HepG2 (cell line): ENCODE data around the gene KRT40. TPM values are rescaled to one million over a fixed set of nuclear protein-coding genes. Genes with fewer than 3 reads are reported as not detected.

Source experiments
- ATAC-seq: fragments of 200-7000 bp; cut with Tn5 transposase; 3 replicates; pipeline ENCODE4 v1.9.1; 2020; ENCODE audit warnings: mild to moderate bottlenecking, moderate library complexity
- BruUV-seq: library from RNA; stranded (reverse); fragments of 400-500 nt; replicated peaks from 2 replicates; lab custom pipeline; 2021; lab: Mats Ljungman, UMichigan
- CTCF ChIA-PET: fragments of 300-600 bp; formaldehyde crosslinking; extraction: SDS; loops from one replicate; lab custom pipeline; 2021; ENCODE audit warnings: low total read pairs, inconsistent platforms, low intra/inter-chr PET ratio; lab: Yijun Ruan, JAX
- POLR2A ChIA-PET: fragments of 350-600 bp; sonication (Branson Sonifier 250); formaldehyde crosslinking; loops from one replicate; lab custom pipeline; 2020; ENCODE audit warnings: antibody characterized with exemption, inconsistent platforms; lab: Yijun Ruan, JAX
- DNase-seq: peaks from one replicate; pipeline ENCODE4 v3.0.0-alpha.2; 2015; ENCODE audit warnings: low spot score
- FAIRE-seq: peaks from 3 replicates; lab custom pipeline; 2011; peaks lifted over from hg19 to GRCh38; lab: Jason Lieb, UNC
- H2AFZ ChIP-seq: one replicate; pipeline ENCODE4 v1.6.1; 2011; ENCODE audit warnings: low read length, inconsistent platforms
- H3K27ac ChIP-seq: fragments of 300-600 bp; 3 replicates; pipeline ENCODE4 v1.8.0; 2011; ENCODE audit warnings: mixed run types, mild to moderate bottlenecking, mixed read lengths, low read length, inconsistent platforms; ENCODE audit not compliant: insufficient read depth; ENCODE audit errors: extremely low read length
- H3K27me3 ChIP-seq, 2 experiments: fragments of 200-600 bp in 1 of 2; 2 replicates in 1 of 2; 3 replicates in 1 of 2; pipeline versions ENCODE4 v1.6.0 to v1.8.0; 2011; ENCODE audit warnings: low read length in 2 of 2, mild to moderate bottlenecking in 2 of 2, moderate library complexity in 2 of 2, inconsistent platforms in 1 of 2; ENCODE audit not compliant: insufficient read depth in 2 of 2, control insufficient read depth in 1 of 2
- H3K36me3 ChIP-seq, 2 experiments: fragments of 200-600 bp in 1 of 2; replicated peaks in 1 of 2; 2 replicates in 1 of 2; 3 replicates in 1 of 2; pipeline versions ENCODE4 v1.5.1 to v1.8.0; 2011; ENCODE audit warnings: low read length in 2 of 2, inconsistent platforms in 1 of 2; ENCODE audit not compliant: insufficient read depth in 2 of 2, control insufficient read depth in 1 of 2
- H3K4me1 ChIP-seq: 2 replicates; pipeline ENCODE4 v1.5.1; 2012; ENCODE audit warnings: low read length, inconsistent platforms; ENCODE audit not compliant: insufficient read depth
- H3K4me2 ChIP-seq: 2 replicates; pipeline ENCODE4 v1.6.0; 2011; ENCODE audit warnings: low read depth, low read length, inconsistent platforms
- H3K4me3 ChIP-seq, 3 experiments: fragments of 200-600 bp in 1 of 3; sonication (generic), shearing (Covaris generic) in 1 of 3; replicated peaks in 1 of 3; 2 replicates each; pipeline ENCODE4 v1.5.1; 2011 to 2016; ENCODE audit warnings: low read length in 3 of 3, inconsistent platforms in 2 of 3, low read depth in 2 of 3, mild to moderate bottlenecking in 2 of 3, control low read depth in 1 of 3, mixed read lengths in 1 of 3; ENCODE audit not compliant: insufficient read depth in 1 of 3
- H3K79me2 ChIP-seq: one replicate; pipeline ENCODE4 v1.6.1; 2011; ENCODE audit warnings: low read length, inconsistent platforms; ENCODE audit not compliant: insufficient read depth
- H3K9ac ChIP-seq: 2 replicates; pipeline ENCODE4 v1.6.0; 2011; ENCODE audit warnings: mild to moderate bottlenecking, low read depth, low read length, inconsistent platforms; ENCODE audit not compliant: insufficient read depth
- H3K9me3 ChIP-seq: 2 replicates; pipeline ENCODE4 v1.5.1; 2012; ENCODE audit warnings: mild to moderate bottlenecking, low read length
- H4K20me1 ChIP-seq: 2 replicates; pipeline ENCODE4 v1.6.0; 2011; ENCODE audit warnings: inconsistent platforms, mild to moderate bottlenecking, low read length, moderate library complexity; ENCODE audit not compliant: insufficient read depth
- AGO1 ChIP-seq: fragments of 200-400 bp; formaldehyde crosslinking; IDR thresholded peaks from 2 replicates; pipeline ENCODE4 v1.6.1; 2017; ENCODE audit warnings: mild to moderate bottlenecking, low read depth, low read length, moderate library complexity; ENCODE audit not compliant: poor library complexity, severe bottlenecking
- CSRNP1 ChIP-seq: sonication (generic); formaldehyde crosslinking; IDR thresholded peaks from 2 replicates; pipeline ENCODE4 v1.8.1; 2023; ENCODE audit warnings: mild to moderate bottlenecking, missing genetic modification reagents
- DZIP1 ChIP-seq: sonication (generic); formaldehyde crosslinking; IDR thresholded peaks from 2 replicates; pipeline ENCODE4 v1.5.0; 2020; ENCODE audit warnings: mild to moderate bottlenecking, missing genetic modification reagents
- JDP2 ChIP-seq: sonication (generic); formaldehyde crosslinking; IDR thresholded peaks from 2 replicates; pipeline ENCODE4 v1.8.1; 2022; ENCODE audit warnings: missing genetic modification reagents, borderline replicate concordance
- NFYC ChIP-seq: IDR thresholded peaks from 2 replicates; pipeline ENCODE4 v1.6.1; 2016; ENCODE audit warnings: missing genetic modification reagents, missing compliant biosample characterization
- SRSF1 ChIP-seq: fragments of 200-400 bp; formaldehyde crosslinking; optimal IDR thresholded peaks from 2 replicates; pipeline ENCODE3; 2017; ENCODE audit warnings: mild to moderate bottlenecking, low read depth, low read length, moderate library complexity
- STAG1 ChIP-seq: sonication (generic); formaldehyde crosslinking; IDR thresholded peaks from 2 replicates; pipeline ENCODE4 v1.4.0; 2020; ENCODE audit warnings: missing genetic modification reagents
- ZBTB26 ChIP-seq: IDR thresholded peaks from 2 replicates; pipeline ENCODE4 v1.6.1; 2016; ENCODE audit warnings: missing compliant biosample characterization, missing genetic modification reagents, borderline replicate concordance
- ZBTB4 ChIP-seq: sonication (generic); formaldehyde crosslinking; IDR thresholded peaks from 2 replicates; pipeline ENCODE4 v1.4.0; 2020; ENCODE audit warnings: missing genetic modification reagents, mild to moderate bottlenecking, borderline replicate concordance
- ZNF484 ChIP-seq: sonication (generic); formaldehyde crosslinking; IDR thresholded peaks from 2 replicates; pipeline ENCODE4 v1.5.1; 2020; ENCODE audit warnings: mild to moderate bottlenecking, low read depth, missing genetic modification reagents, borderline replicate concordance
- ZNF792 ChIP-seq: IDR thresholded peaks from 2 replicates; pipeline ENCODE4 v1.6.1; 2016
- WGBS: methylation state at CpG from one replicate; pipeline ENCODE4 v1.1.6; 2017; ENCODE audit warnings: low lambda C conversion rate; 5-methylcytosine and 5-hydroxymethylcytosine counted together
- in situ Hi-C: cut with HindIII; loops from 2 replicates; pipeline ENCODE4 v1.10.0; 2017; ENCODE audit warnings: low pct_unique_long_range_greater_than_20kb; ENCODE audit not compliant: extremely low pct_ligation_motif_present
- intact Hi-C: fragments of 100-400 bp; cut with micrococcal nuclease; formaldehyde crosslinking; loops from one replicate; pipeline ENCODE4 v1.10.0; 2022; ENCODE audit not compliant: unreplicated experiment
- polyA plus RNA-seq, 8 experiments: library from polyadenylated mRNA; depleted of rRNA in 3 of 8; stranded (reverse) in 7 of 8; unstranded in 1 of 8; fragments of >200 nt; fragmentation: Illumina TruSeq in 4 of 8; extraction: Trizol in 4 of 8; gene quantifications; 2 replicates each; pipeline versions ENCODE4 v1.2.1 to v1.2.3, GENCODE V29; 2011 to 2016; ENCODE audit warnings: low read depth in 4 of 8, missing spikeins in 1 of 8, mixed read lengths in 1 of 8; ENCODE audit not compliant: insufficient read depth in 1 of 8
- total RNA-seq, 5 experiments: library from RNA; depleted of rRNA; stranded (reverse); fragments of >200 nt; fragmentation: Illumina TruSeq; extraction: Trizol; gene quantifications; 2 replicates each; pipeline ENCODE4 v1.2.3, GENCODE V29; 2016; ENCODE audit warnings: low read depth in 1 of 5

KRT40 gene
- total and polyA plus RNA-seq, 2 of the 13 experiments (the other 11 are each of a cell fraction or from before 2014, with no cell fraction given) = not detected

- no peak for TF ChIP-seq ZBTB4 (CRISPR knock-in tag)
- TF ChIP-seq DZIP1 (CRISPR knock-in tag) = no peak
- no peak for TF ChIP-seq JDP2 (CRISPR knock-in tag)
- no peak for TF ChIP-seq NFYC (CRISPR knock-in tag)
- TF ChIP-seq AGO1 = no peak
- TF ChIP-seq ZNF792 = no peak
- TF ChIP-seq ZNF484 (CRISPR knock-in tag) = no peak
These were observed 8.5 kb upstream of the KRT40 start (continued) for GRCh38 chr17:40992666-40993065.

- FAIRE-seq (no peak), ATAC-seq (no peak), DNase-seq (no peak)
- no peaks in the 10 kb centered on the region for H3K36me3 ChIP-seq
- ChIA-PET CTCF (no interaction called here), POLR2A (no interaction called here)
- peak overlapping the region; percentile 24 for H2AFZ ChIP-seq
- 33% methylated on average over 8 of the region's 8 CpGs for WGBS
- intact Hi-C loops (no loop called here), in situ Hi-C loops (no loop called here)
- no peak overlapping the region for H3K4me2 ChIP-seq
- peaks cover 9% of the 10 kb centered on the region for H3K4me1 ChIP-seq
- no peaks in the 10 kb centered on the region for H3K27me3 ChIP-seq
- H3K27ac ChIP-seq = no peak overlapping the region
- no peaks in the 10 kb centered on the region for H3K79me2 ChIP-seq
- no peaks in the 10 kb centered on the region for H4K20me1 ChIP-seq
- H3K9me3 ChIP-seq = no peaks in the 10 kb centered on the region
- no TSS peak for BruUV-seq
- no peak overlapping the region for H3K9ac ChIP-seq
- no peak overlapping the region for H3K4me3 ChIP-seq
- no peak for TF ChIP-seq SRSF1
- no peak for TF ChIP-seq ZBTB26 (CRISPR knock-in tag)
- 0 out of 2 replicates have a peak, but pooled peaks have one; percentile 30 for TF ChIP-seq CSRNP1
- 0 out of 2 replicates have a peak, but pooled peaks have one; percentile 17 for TF ChIP-seq STAG1 (CRISPR knock-in tag)
These were observed 2.8 kb upstream of the KRT40 start for GRCh38 chr17:40986920-40987319.
